ENCODE measurements around the gene HSPA12B.

DNA sequence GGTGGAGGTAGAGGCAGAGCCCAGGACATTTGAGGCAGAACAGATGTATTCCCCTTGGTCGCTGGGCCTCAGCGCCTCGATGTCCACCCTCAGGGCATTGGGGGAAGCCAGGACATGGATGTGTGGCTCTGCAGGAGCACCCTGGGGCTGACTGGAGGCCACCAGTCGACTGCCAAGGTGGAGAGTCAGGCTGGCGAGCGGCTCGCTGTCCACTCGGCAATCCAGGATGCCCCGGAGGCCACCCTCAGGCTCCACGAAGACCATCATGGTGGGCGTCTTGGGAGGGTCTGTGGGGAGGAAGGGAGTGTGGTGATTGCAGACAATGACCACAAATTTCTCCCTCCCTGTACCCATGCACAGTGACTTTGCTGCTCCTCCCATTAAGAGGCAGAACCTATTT is 42.5 kb upstream of the HSPA12B start:
- TF ChIP-seq, protein P1, sequence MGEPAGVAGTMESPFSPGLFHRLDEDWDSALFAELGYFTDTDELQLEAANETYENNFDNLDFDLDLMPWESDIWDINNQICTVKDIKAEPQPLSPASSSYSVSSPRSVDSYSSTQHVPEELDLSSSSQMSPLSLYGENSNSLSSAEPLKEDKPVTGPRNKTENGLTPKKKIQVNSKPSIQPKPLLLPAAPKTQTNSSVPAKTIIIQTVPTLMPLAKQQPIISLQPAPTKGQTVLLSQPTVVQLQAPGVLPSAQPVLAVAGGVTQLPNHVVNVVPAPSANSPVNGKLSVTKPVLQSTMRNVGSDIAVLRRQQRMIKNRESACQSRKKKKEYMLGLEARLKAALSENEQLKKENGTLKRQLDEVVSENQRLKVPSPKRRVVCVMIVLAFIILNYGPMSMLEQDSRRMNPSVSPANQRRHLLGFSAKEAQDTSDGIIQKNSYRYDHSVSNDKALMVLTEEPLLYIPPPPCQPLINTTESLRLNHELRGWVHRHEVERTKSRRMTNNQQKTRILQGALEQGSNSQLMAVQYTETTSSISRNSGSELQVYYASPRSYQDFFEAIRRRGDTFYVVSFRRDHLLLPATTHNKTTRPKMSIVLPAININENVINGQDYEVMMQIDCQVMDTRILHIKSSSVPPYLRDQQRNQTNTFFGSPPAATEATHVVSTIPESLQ (CRISPR knock-in tag; IDR thresholded peaks at IDR 0.05), result no peak
- TF ChIP-seq FOXM1 (IDR thresholded peaks at IDR 0.05; ENCODE audit: low read depth), result no peak
- TF ChIP-seq FOXM1 (CRISPR knock-in tag; IDR thresholded peaks at IDR 0.05; ENCODE audit: low read depth), result no peak
- no peak for TF ChIP-seq ZNF76 (CRISPR knock-in tag; IDR thresholded peaks at IDR 0.05; ENCODE audit: borderline replicate concordance)
- TF ChIP-seq, protein P2, sequence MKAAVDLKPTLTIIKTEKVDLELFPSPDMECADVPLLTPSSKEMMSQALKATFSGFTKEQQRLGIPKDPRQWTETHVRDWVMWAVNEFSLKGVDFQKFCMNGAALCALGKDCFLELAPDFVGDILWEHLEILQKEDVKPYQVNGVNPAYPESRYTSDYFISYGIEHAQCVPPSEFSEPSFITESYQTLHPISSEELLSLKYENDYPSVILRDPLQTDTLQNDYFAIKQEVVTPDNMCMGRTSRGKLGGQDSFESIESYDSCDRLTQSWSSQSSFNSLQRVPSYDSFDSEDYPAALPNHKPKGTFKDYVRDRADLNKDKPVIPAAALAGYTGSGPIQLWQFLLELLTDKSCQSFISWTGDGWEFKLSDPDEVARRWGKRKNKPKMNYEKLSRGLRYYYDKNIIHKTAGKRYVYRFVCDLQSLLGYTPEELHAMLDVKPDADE (conservative IDR thresholded peaks at IDR 0.05; ENCODE audit: control insufficient read depth, low read depth, low read length), result no peak
- TF ChIP-seq, protein P3, sequence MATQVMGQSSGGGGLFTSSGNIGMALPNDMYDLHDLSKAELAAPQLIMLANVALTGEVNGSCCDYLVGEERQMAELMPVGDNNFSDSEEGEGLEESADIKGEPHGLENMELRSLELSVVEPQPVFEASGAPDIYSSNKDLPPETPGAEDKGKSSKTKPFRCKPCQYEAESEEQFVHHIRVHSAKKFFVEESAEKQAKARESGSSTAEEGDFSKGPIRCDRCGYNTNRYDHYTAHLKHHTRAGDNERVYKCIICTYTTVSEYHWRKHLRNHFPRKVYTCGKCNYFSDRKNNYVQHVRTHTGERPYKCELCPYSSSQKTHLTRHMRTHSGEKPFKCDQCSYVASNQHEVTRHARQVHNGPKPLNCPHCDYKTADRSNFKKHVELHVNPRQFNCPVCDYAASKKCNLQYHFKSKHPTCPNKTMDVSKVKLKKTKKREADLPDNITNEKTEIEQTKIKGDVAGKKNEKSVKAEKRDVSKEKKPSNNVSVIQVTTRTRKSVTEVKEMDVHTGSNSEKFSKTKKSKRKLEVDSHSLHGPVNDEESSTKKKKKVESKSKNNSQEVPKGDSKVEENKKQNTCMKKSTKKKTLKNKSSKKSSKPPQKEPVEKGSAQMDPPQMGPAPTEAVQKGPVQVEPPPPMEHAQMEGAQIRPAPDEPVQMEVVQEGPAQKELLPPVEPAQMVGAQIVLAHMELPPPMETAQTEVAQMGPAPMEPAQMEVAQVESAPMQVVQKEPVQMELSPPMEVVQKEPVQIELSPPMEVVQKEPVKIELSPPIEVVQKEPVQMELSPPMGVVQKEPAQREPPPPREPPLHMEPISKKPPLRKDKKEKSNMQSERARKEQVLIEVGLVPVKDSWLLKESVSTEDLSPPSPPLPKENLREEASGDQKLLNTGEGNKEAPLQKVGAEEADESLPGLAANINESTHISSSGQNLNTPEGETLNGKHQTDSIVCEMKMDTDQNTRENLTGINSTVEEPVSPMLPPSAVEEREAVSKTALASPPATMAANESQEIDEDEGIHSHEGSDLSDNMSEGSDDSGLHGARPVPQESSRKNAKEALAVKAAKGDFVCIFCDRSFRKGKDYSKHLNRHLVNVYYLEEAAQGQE (IDR thresholded peaks at IDR 0.05; ENCODE audit: borderline replicate concordance), result no peak
- TF ChIP-seq, protein P3 (CRISPR knock-in tag; IDR thresholded peaks at IDR 0.05; ENCODE audit: low read depth), result no peak
- TF ChIP-seq NR2F6 (CRISPR knock-in tag; IDR thresholded peaks at IDR 0.05), result no peak
- no peak for TF ChIP-seq ZNF212 (CRISPR knock-in tag; IDR thresholded peaks at IDR 0.05)
- no peak for TF ChIP-seq SAFB (IDR thresholded peaks at IDR 0.05; ENCODE audit: borderline replicate concordance, low read depth, low read length)
- no peak for TF ChIP-seq HDAC2 (IDR thresholded peaks at IDR 0.05)

Measured in K562 (cell line).